PFSK-1 (cell line): ENCODE data around the gene ACOXL.

Experiments
- FOXP2 ChIP-seq: optimal IDR thresholded peaks from 2 replicates; pipeline ENCODE3; 2011; ENCODE audit warnings: borderline replicate concordance, control low read depth, inconsistent platforms; ENCODE audit not compliant: insufficient read depth; ENCODE audit errors: extremely low read length, extremely low read depth
- POLR2AphosphoS5 ChIP-seq: IDR thresholded peaks from 2 replicates; pipeline ENCODE4 v1.6.1; 2012; ENCODE audit warnings: low read depth, mild to moderate bottlenecking, control low read depth, low read length, moderate library complexity
- REST ChIP-seq, 2 experiments: IDR thresholded peaks; 2 replicates each; pipeline versions ENCODE4 v1.6.1 to v1.8.0; 2011 to 2012; ENCODE audit warnings: low read depth in 2 of 2, low read length in 2 of 2, control low read depth in 1 of 2, inconsistent platforms in 1 of 2, mild to moderate bottlenecking in 1 of 2, moderate library complexity in 1 of 2; ENCODE audit not compliant: insufficient read depth in 1 of 2
- SIN3A ChIP-seq: IDR thresholded peaks from 2 replicates; pipeline ENCODE4 v1.6.1; 2012; ENCODE audit warnings: mild to moderate bottlenecking, low read length, moderate library complexity, borderline replicate concordance; ENCODE audit not compliant: insufficient read depth
- TAF1 ChIP-seq: IDR thresholded peaks from 2 replicates; pipeline ENCODE4 v1.6.1; 2012; ENCODE audit warnings: low read length, control low read depth, borderline replicate concordance; ENCODE audit not compliant: insufficient read depth

Gene ACOXL

GRCh38 chr2:111057721-111058120, 325.3 kb downstream of the ACOXL start:
- no peak for TF ChIP-seq POLR2AphosphoS5

DNA sequence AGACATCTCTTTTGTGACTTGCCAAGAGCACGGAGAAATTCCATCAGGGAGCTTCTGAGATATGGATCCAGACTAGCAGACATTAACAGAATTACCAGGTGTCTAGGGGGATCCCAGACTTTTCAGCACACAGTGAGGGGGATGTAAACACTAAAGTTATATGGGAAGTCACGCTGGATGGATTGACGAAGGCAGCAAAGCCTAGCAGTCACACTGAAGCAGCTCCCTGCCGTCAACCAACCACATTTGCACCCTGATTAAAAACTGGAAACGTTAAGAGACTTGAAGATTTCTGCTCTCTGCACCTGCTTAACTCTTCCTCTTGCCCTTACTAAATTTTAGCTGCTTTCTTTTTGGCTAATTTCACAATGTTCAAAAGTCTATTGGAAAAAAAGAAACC, 325.9 kb downstream of the ACOXL start:
- TF ChIP-seq FOXP2 (no peak), REST (IDR thresholded peaks at IDR 0.05; ENCODE audit: insufficient read depth in 1 of 2, low read depth in 2 of 2, low read length in 2 of 2) (no peak), SIN3A (no peak), POLR2AphosphoS5 (no peak)

GRCh38 chr2:111061191-111061590, 328.8 kb downstream of the ACOXL start:
- TF ChIP-seq REST (IDR thresholded peaks at IDR 0.05; ENCODE audit: insufficient read depth in 1 of 2, low read depth in 2 of 2, low read length in 2 of 2) (no peak), FOXP2 (no peak), POLR2AphosphoS5 (no peak), SIN3A (no peak)

DNA sequence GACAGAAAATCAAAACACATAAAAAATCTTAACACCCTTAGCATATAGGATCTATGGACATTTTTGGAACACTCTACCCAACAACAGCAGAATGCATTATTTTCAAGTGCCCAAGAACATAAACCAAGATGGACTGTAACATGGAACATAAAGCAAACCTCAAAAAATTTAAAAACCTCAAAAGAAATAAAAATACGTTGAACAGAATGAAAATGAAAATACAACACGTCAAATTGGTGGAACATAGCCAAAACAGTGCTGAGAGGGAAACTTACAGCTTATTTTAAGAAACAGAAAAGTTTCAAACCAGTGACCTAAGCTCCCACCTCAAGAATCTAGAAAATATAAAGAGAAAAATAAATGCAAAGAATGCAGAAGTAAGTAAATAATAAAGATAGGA, 330.0 kb downstream of the ACOXL start:
- TF ChIP-seq POLR2AphosphoS5 (no peak), FOXP2 (no peak), REST (IDR thresholded peaks at IDR 0.05; ENCODE audit: insufficient read depth in 1 of 2, low read depth in 2 of 2, low read length in 2 of 2) (no peak), SIN3A (no peak), TAF1 (no peak)

DNA sequence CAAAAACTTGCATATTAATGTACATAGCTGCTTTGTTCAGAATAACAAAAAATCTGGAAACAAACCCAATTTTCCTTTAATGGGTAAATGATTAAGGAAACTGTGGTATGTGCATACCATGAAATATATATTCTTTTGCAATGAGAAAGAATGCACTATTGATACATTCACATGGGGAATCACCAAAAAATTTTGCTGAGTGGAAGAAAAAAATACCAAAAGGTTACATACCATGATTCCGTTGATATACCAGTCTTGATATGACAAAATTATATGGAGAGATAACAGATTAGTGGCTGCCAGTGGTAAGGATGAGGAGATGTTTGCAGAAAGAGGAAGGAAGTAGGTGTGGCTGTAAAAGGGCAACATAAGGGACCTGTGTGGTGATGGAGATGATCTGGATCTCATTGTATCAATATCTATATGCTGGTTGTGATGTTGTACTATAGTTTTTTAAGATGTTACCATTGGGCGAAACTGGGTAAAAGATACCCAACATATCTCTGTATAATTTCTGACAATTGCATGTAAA, 333.8 kb downstream of the ACOXL start:
- TF ChIP-seq TAF1 (no peak), FOXP2 (no peak), SIN3A (no peak), REST (IDR thresholded peaks at IDR 0.05; ENCODE audit: insufficient read depth in 1 of 2, low read depth in 2 of 2, low read length in 2 of 2) (no peak), POLR2AphosphoS5 (no peak)
